Heart left ventricle (tissue), 13 donors: ENCODE results near the gene DUSP22.

ENCODE experiments used
- CTCF ChIP-seq, 12 donors: fragments of 200-600 bp; sonication (generic) in 4 of 12; IDR thresholded peaks; one replicate each; pipeline versions ENCODE4 v1.5.0 to v1.8.0; 2018 to 2022; ENCODE audit warnings: antibody characterized with exemption in 12 of 12, mild to moderate bottlenecking in 5 of 12
- POLR2A ChIP-seq, 2 donors: fragments of 450-650 bp; IDR thresholded peaks; one replicate each; pipeline ENCODE4 v1.6.1; 2017; ENCODE audit warnings: antibody characterized with exemption in 2 of 2, mild to moderate bottlenecking in 2 of 2, moderate library complexity in 2 of 2
- donor health status: ischemic (EF 13 %, LVEDD 7.1; RV severe dilation, severe dysfunction).
- donor health status: DM: no; HTN: yes; CAD: no.
- donor health status: DM: no; HTN: no; CAD: no.
- donor health status: ischemic (EF 25% LVEDD 6.9; RV normal size, moderate dysfunction).
- donor health status: ischemic (EF 25% LVEDD 5.7; RV mildly dilated, moderate dysfunction).
- donor health status: ischemic (EF 35%, LVEDD 5.7; RV mildly dilated, moderate dysfunction).
- donor health status: nonischemic (EF 11% LVEDD 7.7; RV severe dilation, severe dysfunction).
- donor health status: DM: yes; HTN: yes; CAD: no.
- donor health status: PGD.
- donor health status: ischemic (EF 29% LVEDD 5.4; RV normal size, mild dysfunction).
- donor health status: nonischemic (EF 23%, LVEDD 6.1; RV moderate dilation, normal function).

- TF ChIP-seq CTCF (IDR thresholded peaks at IDR 0.05) (no peak), POLR2A (IDR thresholded peaks at IDR 0.05) (no peak)
Observed at GRCh38 chr6:273551-274058, 18.7 kb upstream of the DUSP22 start.
